Heart left ventricle (tissue), 13 donors: ENCODE data around the gene FARSB.

ENCODE experiments used
- CTCF ChIP-seq, 12 donors: fragments of 200-600 bp; sonication (generic) in 4 of 12; IDR thresholded peaks; one replicate each; pipeline versions ENCODE4 v1.5.0 to v1.8.0; 2018 to 2022; ENCODE audit warnings: antibody characterized with exemption in 12 of 12, mild to moderate bottlenecking in 5 of 12
- POLR2A ChIP-seq, 2 donors: fragments of 450-650 bp; IDR thresholded peaks; one replicate each; pipeline ENCODE4 v1.6.1; 2017; ENCODE audit warnings: antibody characterized with exemption in 2 of 2, mild to moderate bottlenecking in 2 of 2, moderate library complexity in 2 of 2
- donor health status: ischemic (EF 13 %, LVEDD 7.1; RV severe dilation, severe dysfunction).
- donor health status: DM: no; HTN: yes; CAD: no.
- donor health status: DM: no; HTN: no; CAD: no.
- donor health status: ischemic (EF 25% LVEDD 6.9; RV normal size, moderate dysfunction).
- donor health status: ischemic (EF 25% LVEDD 5.7; RV mildly dilated, moderate dysfunction).
- donor health status: ischemic (EF 35%, LVEDD 5.7; RV mildly dilated, moderate dysfunction).
- donor health status: nonischemic (EF 11% LVEDD 7.7; RV severe dilation, severe dysfunction).
- donor health status: DM: yes; HTN: yes; CAD: no.
- donor health status: PGD.
- donor health status: ischemic (EF 29% LVEDD 5.4; RV normal size, mild dysfunction).
- donor health status: nonischemic (EF 23%, LVEDD 6.1; RV moderate dilation, normal function).

DNA sequence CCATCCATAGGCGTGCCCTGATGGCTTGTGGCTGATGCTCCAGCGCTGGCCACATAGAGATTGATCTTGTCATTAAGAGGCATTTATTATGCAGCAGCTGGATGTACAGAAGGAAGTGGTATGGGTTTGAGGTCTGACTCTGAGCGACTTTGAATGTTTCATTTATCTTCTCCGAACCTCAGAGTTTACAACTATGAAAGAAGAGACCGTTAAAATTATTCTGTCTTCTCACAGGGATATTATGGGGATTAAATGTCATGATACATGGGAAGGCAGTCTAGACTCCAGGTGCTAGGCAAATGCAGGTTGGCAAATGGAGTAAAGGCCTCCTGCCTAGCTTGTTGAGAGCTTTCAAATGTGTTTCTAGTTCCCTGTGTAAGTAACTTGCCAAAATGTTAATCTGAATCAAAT, 45.8 kb upstream of the FARSB start:
- no peak for TF ChIP-seq CTCF (IDR thresholded peaks at IDR 0.05)
- no peak for TF ChIP-seq POLR2A (IDR thresholded peaks at IDR 0.05)
